GM12878 (cell line): ENCODE measurements around the gene PRKAG2. TPM values are rescaled to one million over a fixed set of nuclear protein-coding genes. Genes with fewer than 3 reads are reported as not detected.

Source experiments
- ATAC-seq: fragments of 200-7000 bp; cut with Tn5 transposase; 3 replicates; pipeline ENCODE4 v1.9.1; 2020; ENCODE audit warnings: mild to moderate bottlenecking, moderate library complexity
- BruUV-seq: library from RNA; stranded (reverse); fragments of 400-500 nt; replicated peaks from 2 replicates; lab custom pipeline; 2021; lab: Mats Ljungman, UMichigan
- CTCF ChIA-PET: fragments of 300-600 bp; sonication (Branson Sonifier 250); formaldehyde crosslinking; extraction: SDS; loops from one replicate; lab custom pipeline; 2021; ENCODE audit warnings: inconsistent platforms; lab: Yijun Ruan, JAX
- POLR2A ChIA-PET: fragments of 350-600 bp; formaldehyde crosslinking; extraction: SDS; loops from one replicate; lab custom pipeline; 2021; ENCODE audit warnings: inconsistent platforms; lab: Charles Lee
- RAD21 ChIA-PET: fragments of 300-600 bp; sonication (Branson Sonifier 250); formaldehyde crosslinking; loops from one replicate; lab custom pipeline; 2023; ENCODE audit warnings: antibody characterized with exemption; ENCODE audit not compliant: unreplicated experiment; lab: Charles Lee
- SMC1A ChIA-PET: fragments of 300-600 bp; sonication (Branson Sonifier 250); formaldehyde crosslinking; loops from one replicate; lab custom pipeline; 2023; ENCODE audit not compliant: unreplicated experiment, uncharacterized antibody; lab: Charles Lee
- DNase-seq: peaks from one replicate; pipeline ENCODE4 v3.0.0-alpha.2; 2011; ENCODE audit warnings: low read depth, low spot score
- FAIRE-seq: peaks from 3 replicates; lab custom pipeline; 2011; peaks lifted over from hg19 to GRCh38; lab: Jason Lieb, UNC
- H2AFZ ChIP-seq: 2 replicates; pipeline ENCODE4 v1.6.0; 2011; ENCODE audit warnings: low read depth, low read length, control low read depth; ENCODE audit not compliant: control insufficient read depth
- H3K27ac ChIP-seq: 2 replicates; pipeline ENCODE4 v1.5.1; 2011; ENCODE audit warnings: control low read depth; ENCODE audit not compliant: control insufficient read depth, insufficient read depth
- H3K27me3 ChIP-seq, 2 experiments: replicated peaks in 1 of 2; 2 replicates each; pipeline versions ENCODE4 v1.6.0 to v1.6.1; 2011; ENCODE audit warnings: low read length in 1 of 2; ENCODE audit not compliant: control insufficient read depth in 2 of 2, insufficient read depth in 2 of 2
- H3K36me3 ChIP-seq, 2 experiments: 2 replicates each; pipeline ENCODE4 v1.5.1; 2011; ENCODE audit warnings: low read length in 1 of 2; ENCODE audit not compliant: control insufficient read depth in 2 of 2, insufficient read depth in 2 of 2
- H3K4me1 ChIP-seq: 2 replicates; pipeline ENCODE4 v1.6.1; 2011; ENCODE audit warnings: mild to moderate bottlenecking, low read length, moderate library complexity, mixed read lengths; ENCODE audit not compliant: control insufficient read depth, insufficient read depth
- H3K4me2 ChIP-seq: 2 replicates; pipeline ENCODE4 v1.6.0; 2011; ENCODE audit warnings: control low read depth; ENCODE audit not compliant: control insufficient read depth, insufficient read depth
- H3K4me3 ChIP-seq: fragments of 200-600 bp; sonication (generic); 2 replicates; pipeline ENCODE4 v1.5.1; 2016
- H3K79me2 ChIP-seq: 2 replicates; pipeline ENCODE4 v1.6.0; 2011; ENCODE audit warnings: low read length; ENCODE audit not compliant: control insufficient read depth, insufficient read depth
- H3K9ac ChIP-seq: 2 replicates; pipeline ENCODE4 v1.8.0; 2011; ENCODE audit warnings: low read length, control low read depth, mixed read lengths; ENCODE audit not compliant: control insufficient read depth, insufficient read depth
- H3K9me3 ChIP-seq: replicated peaks from 3 replicates; pipeline ENCODE4 v1.5.1; 2011; ENCODE audit warnings: mild to moderate bottlenecking, low read length; ENCODE audit not compliant: control insufficient read depth, insufficient read depth
- H4K20me1 ChIP-seq: 2 replicates; pipeline ENCODE4 v1.6.0; 2011; ENCODE audit not compliant: control insufficient read depth, insufficient read depth
- IRF5 ChIP-seq: fragments of 450-650 bp; IDR thresholded peaks from 2 replicates; pipeline ENCODE4 v1.6.1; 2017; ENCODE audit warnings: borderline replicate concordance
- WGBS: methylation state at CpG from one replicate; pipeline ENCODE4 v1.1.6; 2016; ENCODE audit warnings: low lambda C conversion rate; ENCODE audit not compliant: insufficient replicate concordance, insufficient coverage; ENCODE audit errors: missing lambda C conversion rate; 5-methylcytosine and 5-hydroxymethylcytosine counted together
- in situ Hi-C: fragments of 300-500 bp; cut with MboI; formaldehyde crosslinking; loops from 9 replicates; pipeline ENCODE4 v1.14.3; 2018; ENCODE audit warnings: mixed read lengths
- intact Hi-C: fragments of 100-400 bp; cut with micrococcal nuclease; formaldehyde crosslinking; loops from one replicate; pipeline ENCODE4 v1.14.2; 2022; ENCODE audit not compliant: unreplicated experiment
- polyA plus RNA-seq, 11 experiments: library from polyadenylated mRNA; depleted of rRNA in 4 of 11; unstranded in 6 of 11; stranded (reverse) in 5 of 11; fragments of >200 nt; fragmentation: Nextera tagmentation in 4 of 11; fragmentation: Illumina TruSeq in 1 of 11; extraction: Ambion mirVana in 4 of 11; extraction: Trizol in 1 of 11; gene quantifications; 1 replicate in 1 of 11; 2 replicates in 10 of 11; pipeline versions ENCODE4 v1.2.1 to v1.2.3, GENCODE V29; 2011 to 2016; ENCODE audit warnings: inconsistent platforms in 2 of 11, missing spikeins in 2 of 11, low read depth in 1 of 11
- total RNA-seq, 4 experiments: library from RNA; depleted of rRNA in 3 of 4; stranded (reverse); fragments of >200 nt in 3 of 4; fragmentation: Illumina TruSeq in 1 of 4; extraction: Trizol in 1 of 4; gene quantifications; 2 replicates each; pipeline versions ENCODE4 v1.2.1 to v1.2.3, GENCODE V29; 2013 to 2021
- TF ChIP-seq, protein P1 (sequence below): fragments of 450-650 bp; IDR thresholded peaks from 2 replicates; pipeline ENCODE4 v1.6.1; 2018; ENCODE audit warnings: mild to moderate bottlenecking, low read depth, moderate library complexity; ENCODE audit not compliant: partially characterized antibody
- TF ChIP-seq, protein P2 (sequence below): fragments of 450-650 bp; IDR thresholded peaks from 2 replicates; pipeline ENCODE4 v1.6.1; 2017; ENCODE audit warnings: antibody characterized with exemption, mild to moderate bottlenecking, moderate library complexity

PRKAG2 gene
- total and polyA plus RNA-seq, 10 of the 15 experiments (the other 5 are each of a cell fraction or from before 2014, with no cell fraction given) = 3.4 to 8.9 (median 6.8) TPM

DNA sequence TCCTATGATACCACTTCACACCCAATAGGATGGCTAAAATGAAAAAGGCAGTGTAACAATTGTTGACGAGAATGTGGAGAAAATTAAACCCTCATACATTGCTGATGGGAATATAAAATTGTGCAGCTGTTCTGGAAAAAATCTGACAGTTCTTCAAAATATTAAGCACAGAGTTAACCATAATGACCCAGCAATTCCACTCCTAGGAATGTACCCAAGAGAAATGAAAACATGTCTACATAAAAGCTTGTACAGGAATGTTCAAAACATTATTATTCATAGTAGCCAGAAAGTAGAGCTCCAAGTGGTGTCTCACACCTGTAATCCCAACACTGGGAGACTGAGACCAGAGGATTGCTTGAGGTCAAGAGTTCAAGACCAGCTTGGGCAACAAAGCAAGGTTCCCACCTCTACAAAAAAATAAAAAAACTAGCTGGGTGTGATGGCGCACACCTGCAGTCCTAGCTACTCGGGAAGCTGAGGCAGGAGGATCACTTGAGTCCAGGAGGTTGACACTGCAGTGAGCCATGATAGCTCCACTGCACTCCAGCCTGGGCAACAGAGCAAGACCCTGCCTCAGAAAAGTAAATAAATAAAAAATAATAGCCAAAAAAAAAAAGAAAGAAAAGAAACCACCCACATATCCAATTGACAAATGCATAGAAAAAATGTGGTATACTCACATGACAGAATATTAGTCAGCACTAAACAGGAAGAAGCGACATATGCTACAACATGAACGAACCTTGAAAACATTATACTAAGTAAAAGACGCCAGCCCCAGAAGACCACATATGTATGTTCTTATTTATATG is 362.2 kb downstream of the PRKAG2 start:
- peak overlapping the region; percentile 53; the same call in 1 of the 2 replicates for H3K4me2 ChIP-seq
- ATAC-seq (no peak), DNase-seq (no peak), FAIRE-seq (no peak)
- peaks cover 8% of the 10 kb centered on the region for H4K20me1 ChIP-seq
- RAD21 ChIA-PET = interaction anchor here (0.7 to 1.5 kb wide), 3 partner anchors 42 to 117 kb away, joined by 3 read pairs; no protein-coding TSS in a partner anchor
- POLR2A ChIA-PET = interaction anchor here (0.7 to 1.1 kb wide), 3 partner anchors 10 to 555 kb away, joined by 3 to 4 read pairs (median 3); no protein-coding TSS in a partner anchor
- in situ Hi-C loops (no loop called here), intact Hi-C loops (loop anchor here (5.0 kb wide), 1 partner anchor 172 kb away; the partner anchor contains the start of gene NUB1)
- 97% methylated on average over 6 of the region's 6 CpGs for WGBS
- SMC1A ChIA-PET = interaction anchor here (0.7 to 2.7 kb wide), 9 partner anchors 9 to 165 kb away, joined by 3 to 10 read pairs (median 4); no protein-coding TSS in a partner anchor
- no peaks in the 10 kb centered on the region for H3K27me3 ChIP-seq
- TF ChIP-seq, protein P1, sequence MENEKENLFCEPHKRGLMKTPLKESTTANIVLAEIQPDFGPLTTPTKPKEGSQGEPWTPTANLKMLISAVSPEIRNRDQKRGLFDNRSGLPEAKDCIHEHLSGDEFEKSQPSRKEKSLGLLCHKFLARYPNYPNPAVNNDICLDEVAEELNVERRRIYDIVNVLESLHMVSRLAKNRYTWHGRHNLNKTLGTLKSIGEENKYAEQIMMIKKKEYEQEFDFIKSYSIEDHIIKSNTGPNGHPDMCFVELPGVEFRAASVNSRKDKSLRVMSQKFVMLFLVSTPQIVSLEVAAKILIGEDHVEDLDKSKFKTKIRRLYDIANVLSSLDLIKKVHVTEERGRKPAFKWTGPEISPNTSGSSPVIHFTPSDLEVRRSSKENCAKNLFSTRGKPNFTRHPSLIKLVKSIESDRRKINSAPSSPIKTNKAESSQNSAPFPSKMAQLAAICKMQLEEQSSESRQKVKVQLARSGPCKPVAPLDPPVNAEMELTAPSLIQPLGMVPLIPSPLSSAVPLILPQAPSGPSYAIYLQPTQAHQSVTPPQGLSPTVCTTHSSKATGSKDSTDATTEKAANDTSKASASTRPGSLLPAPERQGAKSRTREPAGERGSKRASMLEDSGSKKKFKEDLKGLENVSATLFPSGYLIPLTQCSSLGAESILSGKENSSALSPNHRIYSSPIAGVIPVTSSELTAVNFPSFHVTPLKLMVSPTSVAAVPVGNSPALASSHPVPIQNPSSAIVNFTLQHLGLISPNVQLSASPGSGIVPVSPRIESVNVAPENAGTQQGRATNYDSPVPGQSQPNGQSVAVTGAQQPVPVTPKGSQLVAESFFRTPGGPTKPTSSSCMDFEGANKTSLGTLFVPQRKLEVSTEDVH = no peak
- TF ChIP-seq IRF5 = no peak
- TF ChIP-seq, protein P2, sequence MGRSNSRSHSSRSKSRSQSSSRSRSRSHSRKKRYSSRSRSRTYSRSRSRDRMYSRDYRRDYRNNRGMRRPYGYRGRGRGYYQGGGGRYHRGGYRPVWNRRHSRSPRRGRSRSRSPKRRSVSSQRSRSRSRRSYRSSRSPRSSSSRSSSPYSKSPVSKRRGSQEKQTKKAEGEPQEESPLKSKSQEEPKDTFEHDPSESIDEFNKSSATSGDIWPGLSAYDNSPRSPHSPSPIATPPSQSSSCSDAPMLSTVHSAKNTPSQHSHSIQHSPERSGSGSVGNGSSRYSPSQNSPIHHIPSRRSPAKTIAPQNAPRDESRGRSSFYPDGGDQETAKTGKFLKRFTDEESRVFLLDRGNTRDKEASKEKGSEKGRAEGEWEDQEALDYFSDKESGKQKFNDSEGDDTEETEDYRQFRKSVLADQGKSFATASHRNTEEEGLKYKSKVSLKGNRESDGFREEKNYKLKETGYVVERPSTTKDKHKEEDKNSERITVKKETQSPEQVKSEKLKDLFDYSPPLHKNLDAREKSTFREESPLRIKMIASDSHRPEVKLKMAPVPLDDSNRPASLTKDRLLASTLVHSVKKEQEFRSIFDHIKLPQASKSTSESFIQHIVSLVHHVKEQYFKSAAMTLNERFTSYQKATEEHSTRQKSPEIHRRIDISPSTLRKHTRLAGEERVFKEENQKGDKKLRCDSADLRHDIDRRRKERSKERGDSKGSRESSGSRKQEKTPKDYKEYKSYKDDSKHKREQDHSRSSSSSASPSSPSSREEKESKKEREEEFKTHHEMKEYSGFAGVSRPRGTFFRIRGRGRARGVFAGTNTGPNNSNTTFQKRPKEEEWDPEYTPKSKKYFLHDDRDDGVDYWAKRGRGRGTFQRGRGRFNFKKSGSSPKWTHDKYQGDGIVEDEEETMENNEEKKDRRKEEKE = no peak
- CTCF ChIA-PET = interaction anchor here (0.8 to 1.0 kb wide), 2 partner anchors 10 to 116 kb away, joined by 4 read pairs; no protein-coding TSS in a partner anchor
- H2AFZ ChIP-seq = no peak overlapping the region
- no TSS peak for BruUV-seq
- no peaks in the 10 kb centered on the region for H3K36me3 ChIP-seq
- H3K4me3 ChIP-seq = peak overlapping the region; percentile 13; the same call in 1 of the 2 replicates
- peaks cover 4% of the 10 kb centered on the region; the same call in 1 of the 2 replicates for H3K4me1 ChIP-seq
- H3K9ac ChIP-seq = no peak overlapping the region
- H3K79me2 ChIP-seq = peaks cover 95% of the 10 kb centered on the region
- H3K27ac ChIP-seq = no peak overlapping the region; the same call in 1 of the 2 replicates
- H3K9me3 ChIP-seq = peaks cover 5% of the 10 kb centered on the region; the same call in 2 of the 3 replicates
